IPS-15b (cell line): ENCODE results near the gene TFAP2A.

Experiments
- H3K27me3 ChIP-seq: one replicate; pipeline ENCODE4 v1.6.1; 2013; ENCODE audit warnings: low read length; ENCODE audit not compliant: control insufficient read depth, insufficient read depth
- H3K36me3 ChIP-seq: one replicate; pipeline ENCODE4 v1.6.1; 2013; ENCODE audit warnings: low read length; ENCODE audit not compliant: control insufficient read depth, insufficient read depth
- H3K4me1 ChIP-seq: one replicate; pipeline ENCODE4 v1.6.1; 2013; ENCODE audit warnings: mild to moderate bottlenecking, low read length; ENCODE audit not compliant: control insufficient read depth, insufficient read depth
- H3K4me3 ChIP-seq: one replicate; pipeline ENCODE4 v1.5.1; 2013; ENCODE audit warnings: low read depth, low read length
- H3K9ac ChIP-seq: one replicate; pipeline ENCODE4 v1.6.1; 2013; ENCODE audit warnings: low read depth, mild to moderate bottlenecking, low read length
- H3K9me3 ChIP-seq: one replicate; pipeline ENCODE4 v1.6.1; 2013; ENCODE audit warnings: mild to moderate bottlenecking, low read length; ENCODE audit not compliant: control insufficient read depth, insufficient read depth

The TFAP2A gene

DNA sequence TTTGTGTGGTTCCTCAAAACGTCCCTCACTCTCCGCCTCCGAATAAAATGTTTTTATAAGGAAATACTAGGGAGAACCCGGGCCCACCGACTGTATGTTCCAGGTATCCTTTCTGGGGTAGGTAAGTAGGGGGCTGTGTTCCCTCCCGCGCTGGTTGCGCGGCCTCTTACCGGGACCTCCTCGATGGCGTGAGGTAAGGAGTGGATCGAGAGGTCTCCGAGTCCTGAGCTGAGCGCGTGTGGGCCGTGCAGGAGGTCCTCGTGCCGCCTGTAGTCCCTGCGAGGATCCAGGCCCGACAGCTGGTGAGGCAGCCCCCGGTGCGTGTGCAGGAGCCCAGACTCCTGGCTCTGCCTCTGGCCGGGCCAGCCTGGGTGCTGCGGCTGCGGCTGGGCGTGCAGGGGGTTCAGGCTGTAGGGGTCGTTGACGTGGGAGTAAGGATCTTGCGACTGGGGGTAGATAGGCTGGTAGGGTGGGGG, 5.1 kb downstream of the TFAP2A start:
- Histone ChIP-seq H3K4me3 (peak overlapping the region; percentile 11), H3K27me3 (peaks cover 97% of the 10 kb centered on the region), H3K4me1 (peaks cover 26% of the 10 kb centered on the region), H3K36me3 (no peaks in the 10 kb centered on the region), H3K9ac (no peak overlapping the region), H3K9me3 (no peaks in the 10 kb centered on the region)

DNA sequence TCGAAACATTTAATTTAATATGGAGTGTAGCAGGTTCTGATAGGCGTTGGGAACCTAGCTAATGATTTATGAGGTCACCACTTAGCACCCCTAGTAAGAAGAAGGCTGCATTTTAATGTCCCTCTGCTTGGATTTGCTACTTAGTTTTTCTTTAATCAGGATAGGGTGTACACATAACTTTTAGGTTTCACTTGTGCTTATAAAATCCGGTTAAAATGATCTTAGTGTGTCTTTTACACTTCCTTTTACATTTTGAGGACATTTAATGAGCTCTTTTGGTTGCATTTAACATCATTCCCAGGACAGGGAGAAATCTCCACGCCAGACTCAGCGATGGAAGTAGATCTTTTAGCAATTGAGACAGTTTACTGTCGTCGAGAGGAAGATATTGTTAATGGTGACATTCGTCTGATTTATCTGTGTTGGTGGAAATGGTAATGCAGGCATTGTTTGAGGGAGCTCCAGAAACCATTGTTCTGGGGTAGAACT, 5.6 kb downstream of the TFAP2A start:
- peaks cover 92% of the 10 kb centered on the region for H3K27me3 ChIP-seq
- H3K9me3 ChIP-seq = no peaks in the 10 kb centered on the region
- no peak overlapping the region for H3K4me3 ChIP-seq
- H3K9ac ChIP-seq = no peak overlapping the region
- peaks cover 22% of the 10 kb centered on the region for H3K4me1 ChIP-seq
- H3K36me3 ChIP-seq = no peaks in the 10 kb centered on the region

DNA sequence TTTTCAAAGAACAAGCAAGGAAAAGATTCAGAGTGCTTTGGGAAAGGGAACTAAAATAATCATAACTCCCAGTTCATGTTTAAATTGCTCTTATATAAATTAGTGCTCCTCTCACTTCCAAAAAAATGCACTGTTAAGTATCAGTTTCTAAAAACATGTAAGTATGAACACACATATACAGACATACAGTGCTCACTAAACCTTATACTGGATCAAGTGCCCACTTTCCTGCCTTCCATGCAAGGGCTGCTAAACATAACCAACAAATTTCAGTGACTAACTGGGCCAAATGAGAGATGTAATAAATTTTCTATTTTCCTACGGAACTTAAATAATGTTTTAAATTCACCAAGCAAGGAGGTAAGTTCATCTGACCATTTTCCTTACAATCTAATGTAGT, 6.4 kb downstream of the TFAP2A start:
- Histone ChIP-seq H3K9ac (no peak overlapping the region), H3K27me3 (peaks cover 88% of the 10 kb centered on the region), H3K9me3 (no peaks in the 10 kb centered on the region), H3K4me3 (no peak overlapping the region), H3K36me3 (no peaks in the 10 kb centered on the region), H3K4me1 (peaks cover 20% of the 10 kb centered on the region)

DNA sequence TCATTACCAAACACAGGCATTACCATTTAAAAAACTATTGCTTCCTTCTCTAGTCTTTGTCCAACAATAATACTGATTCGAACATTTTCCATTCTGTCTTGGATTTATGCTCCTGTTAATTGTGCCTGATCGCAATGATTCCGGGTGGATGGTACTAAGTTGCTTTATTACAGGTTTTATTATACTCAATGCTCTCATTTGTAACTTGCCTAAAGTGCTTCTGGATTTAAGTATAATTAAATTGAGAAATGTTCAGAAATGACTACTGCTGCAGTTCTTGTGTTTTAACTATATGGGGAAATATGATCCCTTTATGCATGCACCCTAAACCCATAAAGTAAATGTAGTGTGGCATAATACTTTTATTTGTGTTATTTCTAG, 7.2 kb downstream of the TFAP2A start:
- no peaks in the 10 kb centered on the region for H3K36me3 ChIP-seq
- H3K9me3 ChIP-seq = no peaks in the 10 kb centered on the region
- H3K9ac ChIP-seq = no peak overlapping the region
- H3K4me1 ChIP-seq = peaks cover 27% of the 10 kb centered on the region
- H3K4me3 ChIP-seq = no peak overlapping the region
- peaks cover 88% of the 10 kb centered on the region for H3K27me3 ChIP-seq

DNA sequence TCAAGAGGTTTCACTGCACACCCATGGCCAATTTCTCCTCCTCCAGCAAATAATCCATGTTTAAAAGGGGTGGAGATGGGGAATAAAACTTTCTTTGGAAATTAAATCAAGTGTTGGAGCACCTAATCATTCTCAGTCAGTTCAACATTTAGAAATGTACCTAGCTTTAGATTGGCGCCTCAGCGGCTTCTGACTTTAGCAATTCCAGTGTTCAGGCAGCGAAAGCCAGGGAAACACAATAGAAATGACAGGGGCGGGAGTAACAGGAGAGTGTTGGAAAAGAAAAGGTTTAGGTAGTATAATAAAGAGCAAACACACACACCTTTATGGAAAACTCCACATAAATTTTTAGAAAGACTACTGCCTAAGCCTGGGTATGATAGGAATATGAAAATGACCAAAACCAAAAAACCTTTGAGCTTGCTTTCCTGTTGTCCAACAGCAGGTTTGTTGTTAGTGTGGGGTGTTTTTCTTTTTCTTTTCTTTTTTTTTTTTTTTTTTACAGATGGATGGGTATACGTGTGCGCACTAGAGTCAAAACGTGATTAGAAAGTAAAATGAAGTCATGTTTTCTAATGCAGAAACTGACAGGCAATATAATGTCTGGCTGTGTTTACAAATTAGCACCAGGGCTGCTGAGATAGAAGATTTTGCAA, 7.7 kb downstream of the TFAP2A start:
- no peaks in the 10 kb centered on the region for H3K9me3 ChIP-seq
- H3K9ac ChIP-seq = no peak overlapping the region
- no peaks in the 10 kb centered on the region for H3K36me3 ChIP-seq
- peaks cover 91% of the 10 kb centered on the region for H3K27me3 ChIP-seq
- H3K4me3 ChIP-seq = no peak overlapping the region
- H3K4me1 ChIP-seq = peaks cover 27% of the 10 kb centered on the region

DNA sequence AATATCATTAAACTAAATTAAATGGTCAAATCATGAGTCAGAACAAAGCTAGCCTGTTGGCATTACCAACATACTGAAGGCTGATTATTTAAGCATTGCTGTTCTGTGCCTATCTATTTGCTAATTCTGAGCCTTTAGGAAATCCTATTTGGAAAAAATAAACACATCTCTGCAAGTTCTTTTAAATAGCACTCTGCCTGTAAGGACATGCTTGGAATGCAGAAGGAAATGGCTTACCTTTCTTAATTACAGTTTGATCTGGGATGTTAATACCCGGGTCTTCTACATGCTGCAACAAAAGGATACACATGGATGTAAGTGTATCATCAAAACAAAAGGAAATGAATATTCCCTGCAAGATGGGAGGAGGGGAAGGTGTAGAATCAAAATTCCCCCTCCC, 8.3 kb downstream of the TFAP2A start:
- H3K36me3 ChIP-seq = no peaks in the 10 kb centered on the region
- H3K9ac ChIP-seq = no peak overlapping the region
- H3K4me1 ChIP-seq = peaks cover 27% of the 10 kb centered on the region
- H3K4me3 ChIP-seq = no peak overlapping the region
- H3K27me3 ChIP-seq = peaks cover 91% of the 10 kb centered on the region
- H3K9me3 ChIP-seq = no peaks in the 10 kb centered on the region

DNA sequence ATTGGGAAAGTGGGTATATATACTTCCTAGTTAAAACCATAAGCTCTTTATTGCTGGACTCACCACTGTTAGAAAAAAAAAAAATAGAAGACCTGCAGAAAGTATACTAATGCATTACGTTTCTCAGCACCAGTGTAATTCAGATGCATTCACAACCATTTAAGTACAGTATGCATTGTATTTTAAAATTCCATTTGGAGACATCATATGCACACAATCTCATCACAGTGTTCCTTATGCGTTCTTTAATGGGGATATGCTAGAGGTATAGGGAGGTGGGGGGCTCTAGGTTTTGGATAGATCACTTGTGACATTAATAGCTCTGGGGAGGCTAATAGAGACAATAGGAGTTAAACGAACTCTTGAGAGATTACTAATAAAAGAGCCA, 9.4 kb downstream of the TFAP2A start:
- Histone ChIP-seq H3K4me1 (peaks cover 29% of the 10 kb centered on the region), H3K9me3 (no peaks in the 10 kb centered on the region), H3K27me3 (peaks cover 91% of the 10 kb centered on the region), H3K4me3 (peak overlapping the region; percentile 82), H3K9ac (no peak overlapping the region), H3K36me3 (no peaks in the 10 kb centered on the region)

DNA sequence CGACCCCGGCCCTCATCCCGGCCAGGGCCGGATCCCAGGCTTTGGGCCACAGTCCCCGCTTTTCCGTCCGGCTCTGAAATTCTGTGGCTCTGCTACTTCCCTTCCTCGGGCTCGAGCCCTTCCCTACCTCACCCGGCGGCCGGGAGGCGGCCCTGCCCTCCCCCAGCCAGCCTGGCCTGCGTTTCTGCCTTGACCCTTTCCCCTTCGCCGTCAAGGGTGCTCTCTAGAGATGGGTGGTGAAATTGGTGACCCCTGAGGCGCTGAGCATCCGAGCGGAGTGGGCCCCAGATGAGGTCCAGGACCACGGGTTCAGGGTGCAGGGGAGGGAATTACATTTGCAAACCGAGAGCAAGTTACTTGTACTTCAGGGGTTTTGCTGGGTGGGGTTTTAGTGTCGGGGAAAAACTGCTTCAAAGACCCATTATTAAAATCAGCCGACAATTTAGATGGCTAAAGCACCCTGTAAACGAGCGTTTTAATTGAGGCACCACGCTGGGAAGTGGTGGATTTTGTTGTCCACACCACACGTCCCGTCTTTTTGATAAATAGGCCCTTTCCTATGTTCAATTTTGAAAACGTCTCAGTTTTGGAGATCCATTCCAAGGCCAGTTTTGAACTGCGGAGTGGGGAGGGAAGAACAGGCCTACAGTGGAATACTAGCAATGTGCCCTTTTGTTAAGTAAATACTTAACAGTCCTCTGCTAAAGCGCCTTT, 9.9 kb downstream of the TFAP2A start:
- peaks cover 30% of the 10 kb centered on the region for H3K4me1 ChIP-seq
- no peaks in the 10 kb centered on the region for H3K9me3 ChIP-seq
- peak overlapping the region; percentile 82 for H3K4me3 ChIP-seq
- H3K36me3 ChIP-seq = no peaks in the 10 kb centered on the region
- H3K9ac ChIP-seq = peak overlapping the region; percentile 55
- peaks cover 91% of the 10 kb centered on the region for H3K27me3 ChIP-seq

DNA sequence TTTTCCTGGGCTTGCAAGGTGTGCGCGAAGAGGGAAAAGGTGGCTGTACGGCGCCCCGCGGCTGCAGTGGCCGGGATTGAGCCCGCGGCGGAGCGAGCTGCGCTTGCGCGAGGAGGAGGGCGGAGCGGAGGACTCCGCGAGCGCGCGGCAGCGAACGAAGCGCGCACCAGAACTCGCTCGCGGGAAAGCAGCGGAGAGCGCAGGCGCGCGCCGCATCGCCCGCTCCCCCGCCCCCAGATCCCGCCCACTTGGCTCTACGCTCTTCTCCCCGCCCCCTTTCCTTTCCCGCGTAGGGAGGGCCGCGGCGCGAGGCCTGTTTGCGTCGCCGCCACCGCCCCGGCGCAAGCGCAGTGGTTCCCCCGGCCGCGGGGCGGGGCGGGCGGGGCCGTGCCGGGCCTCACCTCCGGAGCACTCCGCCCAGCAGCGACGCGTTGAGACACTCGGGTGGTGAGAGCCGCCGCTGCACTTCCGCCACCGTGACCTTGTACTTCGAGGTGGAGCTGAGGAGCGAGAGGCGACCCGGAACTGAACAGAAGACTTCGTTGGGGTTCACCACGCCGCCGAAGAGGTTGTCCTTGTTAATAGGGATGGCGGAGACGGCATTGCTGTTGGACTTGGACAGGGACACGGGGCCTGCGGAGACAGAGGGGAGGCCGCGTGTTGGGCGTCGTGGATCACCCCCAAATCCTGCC, 10.6 kb downstream of the TFAP2A start:
- Histone ChIP-seq H3K27me3 (peaks cover 91% of the 10 kb centered on the region), H3K4me3 (peak overlapping the region; percentile 82), H3K9me3 (no peaks in the 10 kb centered on the region), H3K36me3 (no peaks in the 10 kb centered on the region), H3K4me1 (peaks cover 30% of the 10 kb centered on the region), H3K9ac (peak overlapping the region; percentile 55)

DNA sequence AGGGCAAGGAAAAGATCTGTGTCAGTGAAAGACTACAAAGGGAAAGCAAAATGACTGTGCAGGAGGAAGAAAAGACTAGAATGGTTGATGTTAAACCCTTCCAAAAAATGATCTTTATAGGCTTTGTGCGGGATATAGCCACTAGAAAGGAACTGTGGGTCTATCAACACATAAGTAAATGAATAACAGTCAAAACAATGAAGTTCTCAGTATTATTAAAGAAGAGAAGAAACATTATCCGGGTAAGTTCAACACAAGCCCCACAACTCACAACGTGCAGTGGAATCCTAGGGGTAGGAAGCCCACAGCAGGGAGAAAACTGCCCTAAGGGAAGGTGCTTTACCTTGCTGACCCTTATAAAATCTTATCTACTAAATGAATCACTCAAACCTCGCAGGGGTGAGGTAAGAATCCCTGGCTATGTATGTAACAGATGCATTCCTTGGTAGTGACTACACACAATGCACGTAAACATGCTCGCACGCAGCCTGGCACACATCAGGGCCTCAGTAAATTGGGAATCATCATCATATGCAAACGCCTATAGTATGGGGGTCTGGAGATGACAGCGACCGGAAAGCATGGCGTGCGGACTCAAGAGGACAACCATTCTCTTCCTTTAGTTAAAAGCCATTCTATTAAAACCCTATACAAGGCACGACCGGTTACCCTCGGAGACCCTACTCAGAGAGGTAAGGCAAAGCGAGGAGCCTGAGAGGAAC, 11.3 kb downstream of the TFAP2A start:
- Histone ChIP-seq H3K4me1 (peaks cover 26% of the 10 kb centered on the region), H3K9ac (no peak overlapping the region), H3K36me3 (no peaks in the 10 kb centered on the region), H3K27me3 (peaks cover 91% of the 10 kb centered on the region), H3K9me3 (no peaks in the 10 kb centered on the region), H3K4me3 (peak overlapping the region; percentile 56)

DNA sequence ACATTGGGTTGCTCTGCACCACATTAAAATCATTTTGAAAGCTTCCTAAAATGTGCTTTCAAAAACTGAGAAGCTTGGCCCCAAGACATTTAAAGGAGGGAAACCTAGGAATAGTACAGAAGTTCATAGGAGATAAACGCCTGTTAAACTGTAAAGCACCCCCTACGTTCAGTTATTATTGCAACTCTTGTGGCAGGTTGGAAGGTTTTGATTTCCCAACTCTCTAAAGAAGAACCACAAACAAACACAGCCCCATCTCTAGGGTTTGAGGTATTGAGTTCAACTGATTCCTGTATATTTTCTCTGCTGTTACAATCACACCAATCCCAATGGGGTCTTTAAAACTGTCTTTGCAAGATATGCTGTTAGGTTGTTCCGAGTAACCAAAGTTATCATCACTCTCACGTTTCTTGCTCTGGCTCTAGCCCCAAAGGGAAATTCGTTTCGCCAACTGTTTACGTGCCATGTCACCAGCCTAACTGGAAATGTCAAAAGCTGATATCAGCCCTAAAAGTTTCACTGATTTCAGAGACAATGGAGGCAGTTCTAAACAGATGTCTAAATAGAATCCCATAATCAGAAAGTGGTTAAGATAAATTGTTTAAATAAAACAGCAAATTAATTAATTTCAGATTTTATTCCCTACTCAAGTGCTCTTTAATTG, 12.1 kb downstream of the TFAP2A start:
- Histone ChIP-seq H3K36me3 (no peaks in the 10 kb centered on the region), H3K27me3 (peaks cover 89% of the 10 kb centered on the region), H3K4me1 (peaks cover 22% of the 10 kb centered on the region), H3K4me3 (no peak overlapping the region), H3K9ac (no peak overlapping the region), H3K9me3 (no peaks in the 10 kb centered on the region)
